HG03520 (cell line): ENCODE data around the gene LRRC17.
"Not testable (repeated sequence)": the region's sequence is repeated elsewhere in the genome, so short reads cannot be mapped to it uniquely, and the experiment has no call there.

ENCODE experiments used
- ATAC-seq: cut with Tn5 transposase; IDR thresholded peaks from one replicate; pipeline ENCODE4 v1.9.1; 2021; ENCODE audit warnings: mild to moderate bottlenecking, moderate library complexity; ENCODE audit not compliant: unreplicated experiment

LRRC17 gene

DNA sequence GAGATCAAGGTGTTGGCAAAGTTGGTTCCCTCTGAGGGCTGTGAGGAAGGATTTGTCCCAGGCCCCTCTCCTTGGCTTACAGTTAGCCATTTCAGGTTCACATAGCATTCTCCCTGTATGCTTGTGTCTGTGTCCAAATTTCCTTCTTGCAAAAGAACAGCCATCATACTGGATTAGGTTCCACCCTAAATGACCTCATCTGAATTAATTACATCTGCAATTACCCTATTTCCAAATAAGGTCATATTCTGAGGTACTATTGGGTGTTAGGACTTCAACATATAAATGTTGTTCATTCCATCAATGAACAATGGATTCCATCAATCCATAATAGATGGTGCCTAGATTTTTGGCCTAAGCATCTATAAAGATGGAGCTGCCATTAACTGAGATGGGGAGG lies 16.2 kb upstream of the LRRC17 start:
- ATAC-seq = no peak

DNA sequence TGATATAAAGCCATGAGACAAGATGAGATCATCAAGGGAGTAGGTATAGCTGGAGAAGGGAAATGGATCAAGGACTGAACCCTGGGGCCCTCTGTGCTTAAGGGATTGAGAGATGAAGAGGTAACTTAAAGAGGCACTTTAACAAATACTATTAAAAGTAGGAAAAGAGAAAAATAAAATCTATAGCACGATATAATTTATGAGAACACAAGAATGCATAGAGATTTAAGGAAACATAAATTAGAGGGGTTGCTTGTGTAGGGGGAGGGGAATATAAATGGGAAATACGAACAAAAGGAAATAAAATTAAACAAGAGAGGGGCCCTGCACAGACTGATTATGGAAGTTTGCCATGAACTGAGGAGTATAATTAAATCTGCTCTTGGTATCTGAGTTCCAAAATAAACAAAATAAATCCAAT lies 15.6 kb upstream of the LRRC17 start:
- ATAC-seq = no peak

- no peak for ATAC-seq
These were observed 14.8 kb upstream of the LRRC17 start for GRCh38 chr7:102897856-102898531.

GRCh38 chr7:102898532-102898859 lies 14.3 kb upstream of the LRRC17 start:
- no peak for ATAC-seq

DNA sequence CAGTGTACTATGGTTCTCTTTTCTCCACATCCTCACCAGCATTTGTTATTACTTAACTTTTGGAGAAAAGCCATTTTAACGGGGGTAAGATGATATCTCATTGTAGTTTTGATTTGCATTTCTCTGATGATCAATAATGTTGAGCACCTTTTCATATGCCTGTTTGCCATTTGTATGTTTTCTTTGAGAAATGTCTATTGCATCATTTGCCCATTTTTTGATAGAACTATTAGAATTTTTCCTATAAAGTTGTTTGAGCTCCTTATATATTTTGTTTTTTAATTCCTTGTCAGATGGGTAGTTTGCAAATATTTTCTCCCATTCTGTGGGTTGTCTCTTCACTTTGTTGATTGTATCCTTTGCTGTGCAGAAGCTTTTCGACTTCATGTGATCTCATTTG lies 10.7 kb upstream of the LRRC17 start:
- ATAC-seq = not testable (repeated sequence)

GRCh38 chr7:102903576-102903975 lies 9.2 kb upstream of the LRRC17 start:
- not testable (repeated sequence) for ATAC-seq

DNA sequence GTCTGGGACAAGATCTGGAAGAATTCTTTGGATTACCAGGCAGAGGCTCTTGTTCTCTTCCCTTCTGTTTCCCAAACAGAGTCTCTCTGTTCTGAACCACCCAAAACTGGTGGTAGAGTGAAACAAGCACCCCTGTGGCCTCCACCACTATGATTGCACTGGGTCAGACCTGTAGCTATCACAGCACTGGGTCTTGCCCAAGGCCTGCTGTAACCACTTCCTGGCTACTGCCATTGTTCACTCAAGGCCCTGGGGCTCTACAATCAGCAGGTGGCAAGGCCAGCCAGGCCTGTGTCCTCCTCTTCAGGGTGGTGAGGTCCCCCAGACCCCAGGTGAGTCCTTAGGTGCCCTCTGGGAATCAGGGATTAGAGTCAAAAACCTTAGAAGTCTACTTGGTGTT lies 4.1 kb upstream of the LRRC17 start:
- no peak for ATAC-seq

- ATAC-seq = no peak
These were observed 1.0 kb downstream of the LRRC17 start for GRCh38 chr7:102913826-102914225.

- ATAC-seq = no peak
These were observed 1.8 kb downstream of the LRRC17 start for GRCh38 chr7:102914585-102914984.

GRCh38 chr7:102916426-102916825 lies 3.6 kb downstream of the LRRC17 start:
- no peak for ATAC-seq

GRCh38 chr7:102916881-102917280 lies 4.1 kb downstream of the LRRC17 start:
- ATAC-seq = no peak

- no peak for ATAC-seq
These were observed 4.9 kb downstream of the LRRC17 start for GRCh38 chr7:102917436-102918353.

DNA sequence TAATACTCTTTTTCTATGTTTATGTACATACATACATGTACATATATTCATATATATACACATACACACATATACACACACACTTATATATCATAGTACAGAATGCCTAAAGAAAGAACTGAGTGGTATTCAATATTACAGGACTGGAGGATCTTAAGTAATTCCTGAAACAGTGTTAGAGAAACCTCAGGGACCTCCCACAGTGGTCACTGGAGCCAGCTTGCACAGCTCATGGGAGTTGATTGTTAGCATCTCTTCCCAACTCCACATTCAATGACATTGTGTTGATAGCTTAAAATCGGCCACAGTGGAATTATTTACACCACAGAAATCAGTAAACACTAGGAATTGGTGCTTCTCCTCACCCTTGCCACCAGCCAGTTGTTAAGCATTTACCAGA lies 6.0 kb downstream of the LRRC17 start:
- ATAC-seq = no peak

GRCh38 chr7:102925976-102926782 lies 13.4 kb downstream of the LRRC17 start:
- ATAC-seq = no peak

DNA sequence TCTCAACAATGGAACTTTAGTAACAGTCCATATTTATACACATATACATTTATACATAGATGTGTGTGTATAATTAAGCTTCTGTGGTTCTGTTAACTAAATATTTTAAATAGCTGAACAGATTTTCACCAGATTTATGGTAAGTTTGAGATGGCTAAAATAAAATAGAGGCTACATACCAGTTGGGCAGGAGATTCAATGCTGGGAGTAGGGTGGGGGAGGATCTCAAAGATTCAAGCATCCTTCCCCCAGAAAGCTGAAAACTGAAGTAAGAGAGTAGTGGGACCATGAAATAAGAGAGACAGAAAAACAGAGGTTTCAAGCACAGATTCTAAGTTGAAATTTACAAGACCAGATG lies 14.0 kb downstream of the LRRC17 start:
- no peak for ATAC-seq

GRCh38 chr7:102927312-102927933 lies 14.6 kb downstream of the LRRC17 start:
- no peak for ATAC-seq

DNA sequence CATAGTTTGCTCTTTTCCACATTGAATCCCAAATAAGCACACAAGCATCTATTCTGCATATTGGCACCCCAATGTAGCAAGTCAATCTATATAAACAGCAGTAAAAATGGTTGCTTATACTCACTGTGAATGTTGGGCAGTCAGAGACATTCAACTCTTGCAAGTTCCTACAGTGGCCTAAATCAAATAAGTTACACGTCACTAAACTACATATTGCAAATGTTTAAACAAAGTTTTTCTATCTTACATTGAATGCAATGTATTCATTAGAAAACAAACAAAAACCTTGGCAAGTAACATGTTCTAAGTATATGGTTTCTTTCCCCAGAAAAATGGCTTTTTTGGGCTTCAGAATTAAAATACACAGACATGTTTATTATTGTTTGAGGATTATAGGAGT lies 19.0 kb downstream of the LRRC17 start:
- no peak for ATAC-seq

DNA sequence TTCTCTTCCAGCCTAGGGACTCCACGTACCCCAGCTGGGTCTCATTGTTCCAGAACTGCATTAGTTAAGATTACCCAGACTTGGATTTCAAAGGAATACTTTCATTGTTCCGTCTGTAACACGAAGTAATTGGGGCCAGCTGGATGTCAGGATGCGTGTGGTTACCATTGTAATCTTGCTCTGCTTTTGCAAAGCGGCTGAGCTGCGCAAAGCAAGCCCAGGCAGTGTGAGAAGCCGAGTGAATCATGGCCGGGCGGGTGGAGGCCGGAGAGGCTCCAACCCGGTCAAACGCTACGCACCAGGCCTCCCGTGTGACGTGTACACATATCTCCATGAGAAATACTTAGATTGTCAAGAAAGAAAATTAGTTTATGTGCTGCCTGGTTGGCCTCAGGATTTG lies 21.0 kb downstream of the LRRC17 start:
- ATAC-seq = no peak

GRCh38 chr7:102934239-102934638 lies 21.4 kb downstream of the LRRC17 start:
- no peak for ATAC-seq

DNA sequence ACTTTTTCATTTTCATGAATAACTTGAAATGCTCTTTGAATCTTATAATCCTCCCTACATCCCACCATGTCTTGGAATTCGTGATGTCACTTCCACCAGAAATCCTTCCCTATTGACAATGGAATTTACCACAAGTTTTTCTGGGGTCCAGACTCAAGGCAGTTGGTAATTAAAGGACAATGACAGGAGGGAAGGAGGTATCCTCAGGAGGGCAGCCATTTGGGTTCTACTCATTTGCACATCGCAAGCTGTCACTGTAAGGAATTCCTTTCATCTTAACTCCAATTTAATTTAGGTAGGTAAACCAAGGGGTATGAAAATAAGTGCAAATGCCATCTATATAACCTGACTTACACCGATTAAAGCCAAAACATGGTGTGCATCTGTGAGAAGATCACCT lies 21.9 kb downstream of the LRRC17 start:
- ATAC-seq = no peak

DNA sequence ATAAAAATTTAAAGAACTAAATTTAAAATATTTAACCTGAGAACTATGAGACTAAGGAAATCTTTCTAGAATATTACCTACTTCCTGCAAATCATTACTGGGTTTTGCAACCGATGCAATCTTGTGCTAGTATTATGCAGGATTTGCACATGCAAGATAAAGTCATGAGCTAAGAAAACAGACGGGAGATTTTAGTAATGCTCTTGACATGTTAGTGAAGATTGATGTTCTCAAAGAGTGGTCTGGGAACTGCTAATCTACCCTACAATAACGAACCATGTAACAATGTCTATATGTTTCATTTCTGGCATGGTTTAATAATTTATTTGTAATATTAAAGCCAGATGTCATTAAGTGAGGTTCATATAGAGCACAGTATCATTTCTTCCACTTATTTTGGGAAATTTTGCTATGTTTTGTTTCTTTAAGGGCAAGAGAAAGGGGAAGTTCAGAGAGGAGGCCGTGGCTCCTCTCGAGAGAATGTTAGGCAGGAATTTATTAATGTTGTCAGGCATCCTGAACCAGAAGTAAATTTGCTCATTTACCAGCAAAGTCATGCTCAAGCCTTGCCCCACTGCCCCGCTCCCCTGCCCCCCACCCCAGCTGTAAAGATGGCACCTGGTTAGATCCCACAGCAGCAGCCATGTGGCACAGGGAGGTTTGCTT lies 22.8 kb downstream of the LRRC17 start:
- ATAC-seq = no peak
